Measurements from ENCODE around the gene CARD19.
"Not testable (repeated sequence)": the region's sequence is repeated elsewhere in the genome, so short reads cannot be mapped to it uniquely, and the experiment has no call there.

The CARD19 gene

GRCh38 chr9:93107151-93107824 lies 11.3 kb downstream of the CARD19 start:
- DNase-seq (ENCODE audit: low read depth) = no peak

- no peak for DNase-seq (ENCODE audit: low read depth)
Observed at GRCh38 chr9:93107825-93108161, 11.8 kb downstream of the CARD19 start.

GRCh38 chr9:93108291-93109041 lies 12.4 kb downstream of the CARD19 start:
- no peak for DNase-seq (ENCODE audit: low read depth)

GRCh38 chr9:93110311-93110855 lies 14.4 kb downstream of the CARD19 start:
- no peak for DNase-seq (ENCODE audit: low read depth)

GRCh38 chr9:93111001-93111370 lies 15.0 kb downstream of the CARD19 start:
- DNase-seq (ENCODE audit: low read depth) = no peak

- no peak for DNase-seq (ENCODE audit: low read depth)
Observed at GRCh38 chr9:93111371-93112115, 15.5 kb downstream of the CARD19 start.

GRCh38 chr9:93112116-93112863 lies 16.3 kb downstream of the CARD19 start:
- no peak for DNase-seq (ENCODE audit: low read depth)

- no peak for DNase-seq (ENCODE audit: low read depth)
Observed at GRCh38 chr9:93112864-93113389, 16.9 kb downstream of the CARD19 start.

GRCh38 chr9:93114169-93114983 lies 18.4 kb downstream of the CARD19 start:
- no peak for DNase-seq (ENCODE audit: low read depth)

GRCh38 chr9:93114984-93115335 lies 18.9 kb downstream of the CARD19 start:
- DNase-seq (ENCODE audit: low read depth) = no peak

- DNase-seq (ENCODE audit: low read depth) = no peak
Observed at GRCh38 chr9:93115486-93116071, 19.6 kb downstream of the CARD19 start.

GRCh38 chr9:93116072-93116961 lies 20.3 kb downstream of the CARD19 start:
- no peak for DNase-seq (ENCODE audit: low read depth)

- not testable (repeated sequence) for DNase-seq (ENCODE audit: low read depth)
Observed at GRCh38 chr9:93117521-93117920, 21.5 kb downstream of the CARD19 start.

- no peak for DNase-seq (ENCODE audit: low read depth)
Observed at GRCh38 chr9:93117924-93118862, 22.2 kb downstream of the CARD19 start.

GRCh38 chr9:93118863-93119702 lies 23.1 kb downstream of the CARD19 start:
- DNase-seq (ENCODE audit: low read depth) = no peak

- no peak for DNase-seq (ENCODE audit: low read depth)
Observed at GRCh38 chr9:93119703-93119952, 23.6 kb downstream of the CARD19 start.

GRCh38 chr9:93119953-93120845 lies 24.2 kb downstream of the CARD19 start:
- peak; percentile 73 for DNase-seq (ENCODE audit: low read depth)
